Osteoblast (primary cell): ENCODE results near the gene ITGAE. TPM values are rescaled to one million over a fixed set of nuclear protein-coding genes. Genes with fewer than 3 reads are reported as not detected.

ENCODE experiments used
- DNase-seq: peaks from one replicate; pipeline ENCODE4 v3.0.0; 2011; ENCODE audit warnings: low spot score, mixed read lengths; ENCODE audit not compliant: insufficient read length; ENCODE audit errors: missing footprints
- H2AFZ ChIP-seq: 2 replicates; pipeline ENCODE4 v1.6.0; 2011; ENCODE audit warnings: mild to moderate bottlenecking, low read length
- H3K27ac ChIP-seq: 2 replicates; pipeline ENCODE4 v1.5.1; 2011; ENCODE audit warnings: mild to moderate bottlenecking, low read depth, low read length, moderate library complexity
- H3K27me3 ChIP-seq: 2 replicates; pipeline ENCODE4 v1.6.0; 2012; ENCODE audit warnings: mild to moderate bottlenecking, control low read depth, inconsistent platforms, low read length, moderate library complexity; ENCODE audit not compliant: insufficient read depth
- H3K36me3 ChIP-seq: 2 replicates; pipeline ENCODE4 v1.5.1; 2011; ENCODE audit warnings: mild to moderate bottlenecking, low read length, control low read depth, moderate library complexity; ENCODE audit not compliant: insufficient read depth
- H3K4me1 ChIP-seq: 2 replicates; pipeline ENCODE4 v1.5.1; 2011; ENCODE audit warnings: mild to moderate bottlenecking, low read length, control low read depth, moderate library complexity; ENCODE audit not compliant: insufficient read depth
- H3K4me2 ChIP-seq: 2 replicates; pipeline ENCODE4 v1.6.0; 2011; ENCODE audit warnings: mild to moderate bottlenecking, low read length; ENCODE audit not compliant: insufficient read depth
- H3K4me3 ChIP-seq: fragments of 200-600 bp; sonication (generic); 3 replicates; pipeline ENCODE4 v1.5.1; 2012; ENCODE audit warnings: mild to moderate bottlenecking, low read length, inconsistent platforms; ENCODE audit not compliant: insufficient read depth
- H3K79me2 ChIP-seq: 2 replicates; pipeline ENCODE4 v1.6.0; 2012; ENCODE audit warnings: mild to moderate bottlenecking, low read length, control low read depth, inconsistent platforms; ENCODE audit not compliant: insufficient read depth
- H3K9me3 ChIP-seq: 2 replicates; pipeline ENCODE4 v1.5.1; 2011; ENCODE audit warnings: low read depth, low read length, control low read depth
- H4K20me1 ChIP-seq: 2 replicates; pipeline ENCODE4 v1.6.0; 2012; ENCODE audit warnings: mild to moderate bottlenecking, low read length, control low read depth; ENCODE audit not compliant: insufficient read depth
- total RNA-seq: library from RNA; depleted of rRNA; stranded (reverse); fragments of >200 nt; gene quantifications from 2 replicates; pipeline ENCODE4 v1.2.3, GENCODE V29; 2012
- TF ChIP-seq, protein P1 (sequence below): IDR thresholded peaks from 2 replicates; pipeline ENCODE4 v1.5.1; 2011; ENCODE audit warnings: mild to moderate bottlenecking, low read depth, low read length, moderate library complexity; ENCODE audit errors: extremely low read depth

The ITGAE gene
- total RNA-seq, 1 donor = 10.5 TPM

DNA sequence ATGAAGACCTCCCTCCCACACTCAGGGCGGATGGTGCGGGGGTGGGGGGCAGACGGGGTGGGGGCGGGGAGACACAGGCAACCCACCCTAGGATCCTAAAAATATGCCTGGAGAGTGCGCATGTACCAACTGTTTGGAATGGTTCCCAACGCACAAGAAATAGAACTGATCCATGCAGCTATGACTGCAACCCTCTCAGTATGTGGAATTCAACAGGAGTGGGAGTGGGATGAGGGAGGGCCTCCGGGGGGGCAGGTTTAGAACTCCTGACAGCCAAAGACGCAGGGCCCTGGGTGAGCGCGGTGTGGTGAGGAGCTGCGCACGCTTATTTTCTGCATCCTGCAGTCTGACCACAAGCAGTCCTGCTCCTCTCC lies 103.9 kb downstream of the ITGAE start:
- Histone ChIP-seq H4K20me1 (no peaks in the 10 kb centered on the region), H3K4me2 (no peak overlapping the region)
- TF ChIP-seq, protein P1, sequence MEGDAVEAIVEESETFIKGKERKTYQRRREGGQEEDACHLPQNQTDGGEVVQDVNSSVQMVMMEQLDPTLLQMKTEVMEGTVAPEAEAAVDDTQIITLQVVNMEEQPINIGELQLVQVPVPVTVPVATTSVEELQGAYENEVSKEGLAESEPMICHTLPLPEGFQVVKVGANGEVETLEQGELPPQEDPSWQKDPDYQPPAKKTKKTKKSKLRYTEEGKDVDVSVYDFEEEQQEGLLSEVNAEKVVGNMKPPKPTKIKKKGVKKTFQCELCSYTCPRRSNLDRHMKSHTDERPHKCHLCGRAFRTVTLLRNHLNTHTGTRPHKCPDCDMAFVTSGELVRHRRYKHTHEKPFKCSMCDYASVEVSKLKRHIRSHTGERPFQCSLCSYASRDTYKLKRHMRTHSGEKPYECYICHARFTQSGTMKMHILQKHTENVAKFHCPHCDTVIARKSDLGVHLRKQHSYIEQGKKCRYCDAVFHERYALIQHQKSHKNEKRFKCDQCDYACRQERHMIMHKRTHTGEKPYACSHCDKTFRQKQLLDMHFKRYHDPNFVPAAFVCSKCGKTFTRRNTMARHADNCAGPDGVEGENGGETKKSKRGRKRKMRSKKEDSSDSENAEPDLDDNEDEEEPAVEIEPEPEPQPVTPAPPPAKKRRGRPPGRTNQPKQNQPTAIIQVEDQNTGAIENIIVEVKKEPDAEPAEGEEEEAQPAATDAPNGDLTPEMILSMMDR = no peak

DNA sequence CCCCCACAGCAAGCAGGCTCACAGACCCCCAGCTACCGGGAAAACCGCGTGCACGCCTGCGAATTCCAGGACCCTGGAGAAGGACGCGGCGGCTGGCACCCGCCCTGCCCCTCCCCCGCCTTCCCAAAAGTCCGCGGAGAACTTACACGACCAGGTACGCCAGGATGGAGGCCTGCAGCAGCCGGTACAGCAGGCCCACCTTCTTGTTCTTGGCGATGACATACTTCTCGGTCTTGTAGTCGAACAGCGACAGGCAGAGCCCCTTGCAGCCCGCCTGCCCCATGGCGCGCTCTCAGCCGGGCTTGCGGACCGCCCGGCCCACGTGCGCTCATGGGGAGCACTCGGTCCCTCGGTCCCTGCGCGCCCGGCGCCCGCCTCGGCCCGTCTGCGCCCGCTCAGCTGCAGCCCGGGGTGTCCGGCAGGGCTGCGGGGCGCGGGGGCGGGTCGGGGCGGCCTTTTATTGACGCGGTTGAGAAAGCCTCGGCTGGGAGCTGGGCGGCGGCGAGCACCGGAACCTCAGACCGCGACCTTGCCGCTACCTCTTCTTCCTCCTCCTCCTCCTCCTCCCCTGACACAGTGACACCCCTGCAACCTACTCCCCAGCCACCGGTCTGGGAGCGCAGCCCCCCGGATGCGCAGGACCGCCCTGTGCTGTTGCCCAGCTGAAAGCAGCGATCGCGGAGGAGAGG lies 105.1 kb downstream of the ITGAE start, which contains the start of gene P2RX5:
TSS of gene P2RX5 (minus strand) at position 433 of the 689 bp plus-strand sequence. CDS start at position 283, 150 bp downstream.
- H3K4me3 ChIP-seq = peak within 1 kb of the TSS; percentile 75
- DNase-seq = peak; percentile 86
- peak within 1 kb of the TSS; percentile 80 for H2AFZ ChIP-seq
- H3K27me3 ChIP-seq = peaks cover 3% of the 10 kb centered on the region
- peaks cover 12% of the 10 kb centered on the region for H3K4me1 ChIP-seq
- no peaks in the 10 kb centered on the region for H4K20me1 ChIP-seq
- H3K4me2 ChIP-seq = peak within 1 kb of the TSS; percentile 90
- no peaks in the 10 kb centered on the region for H3K36me3 ChIP-seq
- H3K27ac ChIP-seq = no peak within 1 kb of the TSS
- H3K9me3 ChIP-seq = peaks cover 4% of the 10 kb centered on the region
- TF ChIP-seq, protein P1 = no peak
- no peaks in the 10 kb centered on the region for H3K79me2 ChIP-seq

More for the DNA sequence above, 103.9 kb downstream of the ITGAE start:
- Histone ChIP-seq H3K36me3 (no peaks in the 10 kb centered on the region), H3K27me3 (peaks cover 3% of the 10 kb centered on the region), H3K9me3 (peaks cover 4% of the 10 kb centered on the region), H3K27ac (no peak overlapping the region), H2AFZ (no peak overlapping the region), H3K79me2 (no peaks in the 10 kb centered on the region), H3K4me1 (peaks cover 12% of the 10 kb centered on the region), H3K4me3 (no peak overlapping the region)
- DNase-seq = no peak

DNA sequence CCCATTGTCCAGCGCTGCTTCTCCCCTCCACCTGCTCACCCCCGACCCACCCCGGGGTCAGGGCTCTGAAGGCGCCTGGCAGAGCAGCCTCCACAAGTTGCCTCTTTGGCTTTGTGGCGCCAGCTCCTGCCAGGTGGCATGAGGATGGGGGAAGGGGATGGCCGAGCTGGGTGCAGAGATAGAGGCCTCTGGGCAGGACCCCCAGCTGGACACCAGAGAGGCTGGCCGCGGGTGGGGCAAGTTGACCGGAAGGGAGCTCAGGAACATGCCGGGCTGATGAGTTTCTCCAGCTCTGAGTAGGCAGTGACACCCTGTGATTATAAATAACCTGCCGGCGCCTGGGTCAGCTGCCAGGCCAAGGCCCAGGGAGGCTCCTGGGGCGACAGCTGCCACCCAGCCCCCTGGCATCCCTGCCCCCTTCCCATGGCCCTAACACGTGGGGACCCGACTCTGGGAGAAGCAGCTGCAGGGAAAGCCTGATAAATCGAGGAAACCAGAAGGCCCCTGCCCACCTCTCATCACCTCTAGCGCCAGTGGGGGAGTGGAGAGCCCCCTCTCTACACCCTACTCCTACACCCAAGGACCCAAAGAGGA lies 105.8 kb downstream of the ITGAE start:
- no peak overlapping the region for H3K27ac ChIP-seq
- peak; percentile 89 for DNase-seq
- no peaks in the 10 kb centered on the region for H3K36me3 ChIP-seq
- H2AFZ ChIP-seq = peak overlapping the region; percentile 80
- peaks cover 3% of the 10 kb centered on the region for H3K27me3 ChIP-seq
- H3K4me1 ChIP-seq = peaks cover 12% of the 10 kb centered on the region
- H3K9me3 ChIP-seq = peaks cover 4% of the 10 kb centered on the region
- H3K4me3 ChIP-seq = peak overlapping the region; percentile 75
- H3K79me2 ChIP-seq = no peaks in the 10 kb centered on the region
- H4K20me1 ChIP-seq = no peaks in the 10 kb centered on the region
- peak overlapping the region; percentile 90 for H3K4me2 ChIP-seq
- TF ChIP-seq, protein P1 = no peak

DNA sequence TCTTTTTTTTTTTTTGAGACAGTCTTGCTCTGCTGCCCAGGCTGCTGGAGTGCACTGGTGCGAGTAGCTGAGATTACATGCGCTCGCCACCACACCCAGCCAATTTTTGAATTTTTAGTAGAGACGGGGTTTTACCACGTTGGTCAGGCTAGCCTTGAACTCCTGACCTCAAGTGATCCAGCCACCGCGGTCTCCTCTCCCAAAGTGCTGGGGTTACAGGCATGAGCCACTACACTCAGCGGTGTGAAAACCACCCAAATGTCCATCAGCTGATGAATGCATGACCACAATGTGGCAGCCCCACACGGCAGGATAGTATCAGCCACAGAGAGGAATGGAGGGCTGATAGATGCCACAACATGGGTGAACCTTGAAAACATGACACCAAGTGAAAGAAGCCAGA lies 107.2 kb downstream of the ITGAE start:
- Histone ChIP-seq H3K4me3 (no peak overlapping the region), H4K20me1 (no peaks in the 10 kb centered on the region), H2AFZ (no peak overlapping the region), H3K27ac (no peak overlapping the region), H3K79me2 (no peaks in the 10 kb centered on the region), H3K9me3 (peaks cover 4% of the 10 kb centered on the region), H3K4me2 (no peak overlapping the region), H3K4me1 (peaks cover 12% of the 10 kb centered on the region), H3K27me3 (peaks cover 3% of the 10 kb centered on the region), H3K36me3 (no peaks in the 10 kb centered on the region)
- no peak for DNase-seq
- TF ChIP-seq, protein P1 = no peak
